Upper lobe of left lung (tissue), 6 donors: Measurements from ENCODE around the gene ANGPTL3. TPM values are rescaled to one million over a fixed set of nuclear protein-coding genes. Genes with fewer than 3 reads are reported as not detected.

ENCODE experiments used
- ATAC-seq, 2 donors: fragments of 200-7000 bp; cut with Tn5 transposase; one replicate each; pipeline ENCODE4 v1.9.1; 2022; ENCODE audit warnings: mild to moderate bottlenecking in 2 of 2, moderate library complexity in 2 of 2; ENCODE audit not compliant: low FRiP score in 2 of 2
- DNase-seq, 2 donors: peaks; one replicate each; pipeline ENCODE4 v3.0.0-alpha.2; 2019 to 2020
- H3K27ac ChIP-seq, 4 donors: fragments of 200-600 bp; sonication (generic); one replicate each; pipeline ENCODE4 v1.5.1; 2016 to 2019
- H3K27me3 ChIP-seq, 4 donors: fragments of 200-600 bp; sonication (generic); one replicate each; pipeline ENCODE4 v1.5.1; 2017 to 2019
- H3K36me3 ChIP-seq, 4 donors: fragments of 200-600 bp; sonication (generic); one replicate each; pipeline ENCODE4 v1.5.1; 2016 to 2019
- H3K4me1 ChIP-seq, 4 donors: fragments of 200-600 bp; sonication (generic); one replicate each; pipeline ENCODE4 v1.5.1; 2018 to 2019
- H3K4me3 ChIP-seq, 4 donors: fragments of 200-600 bp; sonication (generic); one replicate each; pipeline ENCODE4 v1.5.1; 2017 to 2019; ENCODE audit warnings: mild to moderate bottlenecking in 2 of 4, moderate library complexity in 1 of 4
- H3K9me3 ChIP-seq, 4 donors: fragments of 200-600 bp; sonication (generic); one replicate each; pipeline ENCODE4 v1.5.1; 2018 to 2019
- EP300 ChIP-seq, 4 donors: sonication (generic); formaldehyde crosslinking; IDR thresholded peaks; one replicate each; pipeline ENCODE4 v1.5.1; 2017; ENCODE audit warnings: antibody characterized with exemption in 4 of 4, control low read depth in 2 of 4
- POLR2A ChIP-seq, 4 donors: fragments of 450-650 bp; IDR thresholded peaks; one replicate each; pipeline ENCODE4 v1.5.1; 2016 to 2017; ENCODE audit warnings: antibody characterized with exemption in 4 of 4, mild to moderate bottlenecking in 2 of 4
- POLR2AphosphoS5 ChIP-seq, 2 donors: sonication (generic); formaldehyde crosslinking; IDR thresholded peaks; one replicate each; pipeline ENCODE4 v1.5.1; 2017; ENCODE audit warnings: antibody characterized with exemption in 2 of 2
- WGBS, 2 donors: methylation state at CpG; one replicate each; pipeline ENCODE4 v1.1.5; 2017 to 2018; 5-methylcytosine and 5-hydroxymethylcytosine counted together
- total RNA-seq, 6 donors: library from RNA; depleted of rRNA in 4 of 6; stranded (reverse); fragments of >200 nt in 4 of 6; gene quantifications; one replicate each; pipeline versions ENCODE4 v1.1.0 to v1.2.1, GENCODE V29; 2016 to 2021
- TF ChIP-seq, protein P1 (sequence below), 6 experiments: fragments of 450-650 bp in 4 of 6; fragments of 200-600 bp in 2 of 6; sonication (generic) in 2 of 6; IDR thresholded peaks; one replicate each; pipeline ENCODE4 v1.5.1; 2016 to 2019; ENCODE audit warnings: antibody characterized with exemption in 6 of 6
- donor health status: DM: no; HTN: no; CAD: no; lungs with moderate emphysema.
- donor health status: DM: no; HTN: yes; CAD: no; lungs with severe emphysema.

ANGPTL3 gene
- total RNA-seq, 6 donors from 2014 or later = not detected

DNA sequence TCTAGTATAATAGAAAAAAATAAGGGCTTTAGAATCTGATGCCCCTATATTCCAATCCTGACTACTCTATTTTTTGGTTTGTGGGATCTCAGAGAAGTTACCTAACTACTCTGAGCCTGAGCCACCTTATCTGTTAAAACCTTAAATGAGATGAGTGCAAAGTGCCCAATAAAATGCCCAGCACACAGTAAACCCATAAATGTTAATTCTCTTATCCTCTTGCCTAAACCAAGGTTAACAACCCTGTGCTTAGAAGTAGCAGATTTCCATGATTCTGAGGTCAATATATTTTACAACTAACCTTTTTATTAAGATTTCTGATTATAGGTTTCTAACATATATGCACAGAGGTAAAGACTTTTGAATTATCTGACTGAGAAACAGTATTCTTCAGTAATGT lies 55.1 kb downstream of the ANGPTL3 start:
- Histone ChIP-seq H3K4me1 (no peaks in the 10 kb centered on the region), H3K27me3 (no peaks in the 10 kb centered on the region), H3K4me3 (no peak overlapping the region), H3K27ac (no peak overlapping the region), H3K9me3 (no peaks in the 10 kb centered on the region), H3K36me3 (peaks cover 0 to 14% (median 1%) of the 10 kb centered on the region in 4 donors)
- TF ChIP-seq POLR2AphosphoS5 (IDR thresholded peaks at IDR 0.05) = no peak
- TF ChIP-seq POLR2A (IDR thresholded peaks at IDR 0.05) = no peak
- no peak for TF ChIP-seq EP300 (IDR thresholded peaks at IDR 0.05)
- TF ChIP-seq, protein P1, sequence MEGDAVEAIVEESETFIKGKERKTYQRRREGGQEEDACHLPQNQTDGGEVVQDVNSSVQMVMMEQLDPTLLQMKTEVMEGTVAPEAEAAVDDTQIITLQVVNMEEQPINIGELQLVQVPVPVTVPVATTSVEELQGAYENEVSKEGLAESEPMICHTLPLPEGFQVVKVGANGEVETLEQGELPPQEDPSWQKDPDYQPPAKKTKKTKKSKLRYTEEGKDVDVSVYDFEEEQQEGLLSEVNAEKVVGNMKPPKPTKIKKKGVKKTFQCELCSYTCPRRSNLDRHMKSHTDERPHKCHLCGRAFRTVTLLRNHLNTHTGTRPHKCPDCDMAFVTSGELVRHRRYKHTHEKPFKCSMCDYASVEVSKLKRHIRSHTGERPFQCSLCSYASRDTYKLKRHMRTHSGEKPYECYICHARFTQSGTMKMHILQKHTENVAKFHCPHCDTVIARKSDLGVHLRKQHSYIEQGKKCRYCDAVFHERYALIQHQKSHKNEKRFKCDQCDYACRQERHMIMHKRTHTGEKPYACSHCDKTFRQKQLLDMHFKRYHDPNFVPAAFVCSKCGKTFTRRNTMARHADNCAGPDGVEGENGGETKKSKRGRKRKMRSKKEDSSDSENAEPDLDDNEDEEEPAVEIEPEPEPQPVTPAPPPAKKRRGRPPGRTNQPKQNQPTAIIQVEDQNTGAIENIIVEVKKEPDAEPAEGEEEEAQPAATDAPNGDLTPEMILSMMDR (IDR thresholded peaks at IDR 0.05) = no peak
- no peak for ATAC-seq
- no peak for DNase-seq

DNA sequence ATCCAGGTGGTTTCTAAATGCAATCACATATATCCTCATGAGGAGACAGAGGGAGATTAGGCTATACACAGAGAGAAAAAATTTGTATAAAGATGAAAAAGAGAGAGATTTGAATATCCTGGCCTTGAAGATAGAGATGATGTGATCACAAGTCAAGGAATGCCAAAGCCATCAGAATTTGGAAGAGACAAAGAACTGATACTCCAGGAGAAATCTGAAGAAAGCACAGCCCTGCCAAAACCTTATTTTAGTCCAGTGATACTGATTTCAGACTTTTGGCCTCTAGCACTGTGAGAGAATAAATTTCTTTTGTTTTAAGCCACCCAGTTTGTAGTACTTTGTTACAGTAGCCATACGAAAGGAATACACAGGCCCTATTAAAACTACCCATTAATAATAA lies 57.4 kb downstream of the ANGPTL3 start:
- H3K4me3 ChIP-seq = no peak overlapping the region
- no peaks in the 10 kb centered on the region for H3K9me3 ChIP-seq
- TF ChIP-seq, protein P1 (IDR thresholded peaks at IDR 0.05) = no peak
- TF ChIP-seq EP300 (IDR thresholded peaks at IDR 0.05) (no peak), POLR2A (IDR thresholded peaks at IDR 0.05) (no peak), POLR2AphosphoS5 (IDR thresholded peaks at IDR 0.05) (no peak)
- peaks cover 0 to 9% (median 1%) of the 10 kb centered on the region in 4 donors for H3K36me3 ChIP-seq
- ATAC-seq = no peak
- H3K27me3 ChIP-seq = no peaks in the 10 kb centered on the region
- no peak for DNase-seq
- no peak overlapping the region for H3K27ac ChIP-seq
- WGBS, 2 donors = 82 to 97% methylated on average over 1 of the region's 1 CpG
- H3K4me1 ChIP-seq = no peaks in the 10 kb centered on the region

Other genes starting within 250 kb of the ANGPTL3 start
- gene USP1, start 160.5 kb upstream of the ANGPTL3 start, total RNA-seq = 10 to 100 TPM in 5 of 6 donors, 1 to 10 TPM in 1; 9.8 to 36.2 (median 20.0) TPM
- 10 to 100 TPM; 19.4 to 31.9 (median 26.4) TPM for gene DOCK7, start 90.9 kb downstream of the ANGPTL3 start, total RNA-seq
- 10 to 100 TPM in 2 of 6 donors, 1 to 10 TPM in 4; 2.1 to 14.8 (median 7.6) TPM for gene ATG4C, start 186.6 kb downstream of the ANGPTL3 start, total RNA-seq